Activated naive CD4-positive, alpha-beta T cell treated with Interleukin-2 at 50 U/mL for 16 hours (primary cell): Measurements from ENCODE around the gene LRG1.
"Not testable (repeated sequence)": the region's sequence is repeated elsewhere in the genome, so short reads cannot be mapped to it uniquely, and the experiment has no call there.

Source experiments
- DNase-seq: peaks from one replicate; pipeline ENCODE4 v3.0.0-alpha.2; 2020

LRG1 gene

GRCh38 chr19:4575267-4576015 is 35.6 kb upstream of the LRG1 start:
- DNase-seq = no peak

- DNase-seq = no peak
Observed at GRCh38 chr19:4573682-4574081, 33.8 kb upstream of the LRG1 start.

- no peak for DNase-seq
Observed at GRCh38 chr19:4571305-4571917, 31.6 kb upstream of the LRG1 start.

GRCh38 chr19:4570916-4571304 is 31.1 kb upstream of the LRG1 start:
- DNase-seq = no peak

- DNase-seq = no peak
Observed at GRCh38 chr19:4570402-4570801, 30.6 kb upstream of the LRG1 start.

- no peak for DNase-seq
Observed at GRCh38 chr19:4568886-4569285, 29.1 kb upstream of the LRG1 start.

GRCh38 chr19:4567584-4568071 is 27.8 kb upstream of the LRG1 start:
- peak; percentile 61 for DNase-seq

GRCh38 chr19:4566402-4567051 is 26.7 kb upstream of the LRG1 start:
- no peak for DNase-seq

- DNase-seq = not testable (repeated sequence)
Observed at GRCh38 chr19:4563562-4563961, 23.7 kb upstream of the LRG1 start.

- DNase-seq = not testable (repeated sequence)
Observed at GRCh38 chr19:4562085-4562484, 22.2 kb upstream of the LRG1 start.

- DNase-seq = no peak
Observed at GRCh38 chr19:4559569-4559968, 19.7 kb upstream of the LRG1 start, which contains the start of gene SEMA6B. Gene SEMA6B (minus strand): TSS chr19:4559684. CDS start chr19:4558457, 1,227 bp downstream.

GRCh38 chr19:4557971-4558941 is 18.4 kb upstream of the LRG1 start:
- DNase-seq = peak; percentile 35

- DNase-seq = peak; percentile 30
Observed at GRCh38 chr19:4557144-4557970, 17.5 kb upstream of the LRG1 start.

- peak; percentile 12 for DNase-seq
Observed at GRCh38 chr19:4556597-4557127, 16.8 kb upstream of the LRG1 start.

GRCh38 chr19:4555657-4556561 is 16.1 kb upstream of the LRG1 start:
- DNase-seq = no peak

- DNase-seq = no peak
Observed at GRCh38 chr19:4554717-4555116, 14.9 kb upstream of the LRG1 start.

GRCh38 chr19:4553775-4554174 is 13.9 kb upstream of the LRG1 start:
- DNase-seq = no peak

- DNase-seq = no peak
Observed at GRCh38 chr19:4553092-4553695, 13.4 kb upstream of the LRG1 start.

GRCh38 chr19:4552525-4552819 is 12.6 kb upstream of the LRG1 start:
- DNase-seq = no peak

- no peak for DNase-seq
Observed at GRCh38 chr19:4550479-4551050, 10.7 kb upstream of the LRG1 start.
